ENCODE data around the gene ETNK1.
A peak's percentile ranks its signal among the peaks of the same experiment; 100 is the strongest.

DNA sequence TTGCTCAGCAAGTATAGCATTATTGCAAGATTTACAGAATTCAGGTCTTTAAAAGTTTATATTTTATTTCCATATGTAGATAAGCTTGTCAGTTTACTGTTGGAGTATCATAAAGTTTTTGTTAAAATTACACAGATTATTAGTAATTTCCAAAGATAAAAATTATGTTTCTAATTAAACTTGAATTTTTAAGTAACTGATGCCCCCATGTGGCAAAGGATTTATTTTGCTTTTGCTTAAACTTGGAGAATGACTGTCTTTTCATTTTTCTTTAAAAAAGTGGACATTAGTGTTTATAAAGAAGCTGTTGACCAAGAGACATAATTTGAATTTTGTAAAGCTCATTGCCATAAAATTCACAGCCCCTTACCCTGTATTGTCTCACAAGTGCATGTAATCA lies 45.8 kb downstream of the ETNK1 start:
- TF ChIP-seq, protein P1, sequence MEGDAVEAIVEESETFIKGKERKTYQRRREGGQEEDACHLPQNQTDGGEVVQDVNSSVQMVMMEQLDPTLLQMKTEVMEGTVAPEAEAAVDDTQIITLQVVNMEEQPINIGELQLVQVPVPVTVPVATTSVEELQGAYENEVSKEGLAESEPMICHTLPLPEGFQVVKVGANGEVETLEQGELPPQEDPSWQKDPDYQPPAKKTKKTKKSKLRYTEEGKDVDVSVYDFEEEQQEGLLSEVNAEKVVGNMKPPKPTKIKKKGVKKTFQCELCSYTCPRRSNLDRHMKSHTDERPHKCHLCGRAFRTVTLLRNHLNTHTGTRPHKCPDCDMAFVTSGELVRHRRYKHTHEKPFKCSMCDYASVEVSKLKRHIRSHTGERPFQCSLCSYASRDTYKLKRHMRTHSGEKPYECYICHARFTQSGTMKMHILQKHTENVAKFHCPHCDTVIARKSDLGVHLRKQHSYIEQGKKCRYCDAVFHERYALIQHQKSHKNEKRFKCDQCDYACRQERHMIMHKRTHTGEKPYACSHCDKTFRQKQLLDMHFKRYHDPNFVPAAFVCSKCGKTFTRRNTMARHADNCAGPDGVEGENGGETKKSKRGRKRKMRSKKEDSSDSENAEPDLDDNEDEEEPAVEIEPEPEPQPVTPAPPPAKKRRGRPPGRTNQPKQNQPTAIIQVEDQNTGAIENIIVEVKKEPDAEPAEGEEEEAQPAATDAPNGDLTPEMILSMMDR (IDR thresholded peaks at IDR 0.05): peak; percentile 11
- no peak for TF ChIP-seq EZH2phosphoT487 (IDR thresholded peaks at IDR 0.05)
- TF ChIP-seq EZH2 (IDR thresholded peaks at IDR 0.05): no peak

All from neural progenitor cell (in vitro differentiated cells).